ENCODE results near the gene CELSR1. TPM values are rescaled to one million over a fixed set of nuclear protein-coding genes. Genes with fewer than 3 reads are reported as not detected.
A peak's percentile ranks its signal among the peaks of the same experiment; 100 is the strongest.

Gene CELSR1
- total and polyA plus RNA-seq, 8 donors = 24.6 to 59.8 (median 33.3) TPM

DNA sequence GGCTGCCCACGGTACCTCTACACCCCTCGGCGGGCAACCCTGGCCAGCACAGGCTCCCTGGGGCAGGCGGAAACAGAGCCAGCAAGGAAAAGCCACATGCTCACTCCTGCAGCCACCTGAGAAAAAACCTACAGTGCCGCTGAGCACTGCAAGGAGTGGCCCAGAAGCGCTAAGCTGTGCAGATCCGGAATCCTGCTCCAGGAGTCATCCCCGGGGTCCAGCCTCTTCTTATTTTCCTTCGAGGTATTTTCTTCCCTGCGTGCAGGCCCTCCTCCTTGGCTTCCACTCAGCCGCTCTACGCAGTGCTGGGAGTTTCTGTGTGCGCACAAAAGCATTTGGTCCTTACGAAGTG is 120.9 kb downstream of the CELSR1 start:
- ATAC-seq = no peak
- TF ChIP-seq, protein P1, sequence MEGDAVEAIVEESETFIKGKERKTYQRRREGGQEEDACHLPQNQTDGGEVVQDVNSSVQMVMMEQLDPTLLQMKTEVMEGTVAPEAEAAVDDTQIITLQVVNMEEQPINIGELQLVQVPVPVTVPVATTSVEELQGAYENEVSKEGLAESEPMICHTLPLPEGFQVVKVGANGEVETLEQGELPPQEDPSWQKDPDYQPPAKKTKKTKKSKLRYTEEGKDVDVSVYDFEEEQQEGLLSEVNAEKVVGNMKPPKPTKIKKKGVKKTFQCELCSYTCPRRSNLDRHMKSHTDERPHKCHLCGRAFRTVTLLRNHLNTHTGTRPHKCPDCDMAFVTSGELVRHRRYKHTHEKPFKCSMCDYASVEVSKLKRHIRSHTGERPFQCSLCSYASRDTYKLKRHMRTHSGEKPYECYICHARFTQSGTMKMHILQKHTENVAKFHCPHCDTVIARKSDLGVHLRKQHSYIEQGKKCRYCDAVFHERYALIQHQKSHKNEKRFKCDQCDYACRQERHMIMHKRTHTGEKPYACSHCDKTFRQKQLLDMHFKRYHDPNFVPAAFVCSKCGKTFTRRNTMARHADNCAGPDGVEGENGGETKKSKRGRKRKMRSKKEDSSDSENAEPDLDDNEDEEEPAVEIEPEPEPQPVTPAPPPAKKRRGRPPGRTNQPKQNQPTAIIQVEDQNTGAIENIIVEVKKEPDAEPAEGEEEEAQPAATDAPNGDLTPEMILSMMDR (IDR thresholded peaks at IDR 0.05) = no peak
- Histone ChIP-seq H3K4me3 (no peak overlapping the region), H3K27ac (no peak overlapping the region), H3K27me3 (peaks cover 0 to 20% of the 10 kb centered on the region in 2 donors), H3K4me1 (no peaks in the 10 kb centered on the region), H3K36me3 (no peaks in the 10 kb centered on the region), H3K9me3 (no peaks in the 10 kb centered on the region)
- intact Hi-C loops (cut with DNase I) = no loop called here
- no peak for DNase-seq

DNA sequence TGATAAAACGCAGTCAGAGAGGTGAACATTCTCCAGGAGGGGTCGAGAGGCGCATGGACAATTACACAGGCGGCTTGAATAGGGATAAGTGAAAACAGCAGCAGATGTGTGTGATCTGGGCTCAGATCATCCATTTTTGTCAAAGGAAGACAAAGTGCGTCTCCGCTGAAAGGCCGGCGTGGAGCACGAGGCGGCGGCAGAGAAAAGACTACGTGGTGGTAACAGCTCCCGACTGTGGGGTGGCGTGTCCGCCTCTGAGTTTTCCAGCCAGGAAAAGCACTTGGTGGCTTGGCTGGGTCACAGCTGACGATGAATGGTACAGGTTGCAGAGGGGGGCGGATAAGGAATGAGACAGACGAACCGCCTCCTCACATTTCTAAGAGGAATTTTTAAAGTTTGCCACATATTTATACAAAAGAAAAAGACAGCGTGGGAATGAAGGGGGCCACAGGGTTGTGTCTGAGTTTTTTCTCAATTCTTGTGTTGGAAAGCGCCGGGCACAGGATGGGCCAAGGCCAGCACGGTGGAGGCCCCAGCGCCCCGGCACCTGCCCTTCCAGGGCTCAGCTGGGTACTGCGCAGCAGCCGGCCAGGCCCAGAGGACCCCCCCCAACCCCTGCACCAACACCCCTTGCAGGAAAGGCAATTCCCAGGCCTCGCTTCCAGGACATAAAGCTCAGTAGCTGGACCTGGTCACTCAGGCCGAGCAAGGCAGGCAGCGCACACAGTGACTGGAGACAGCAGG is 121.5 kb downstream of the CELSR1 start:
- H3K4me1 ChIP-seq = no peaks in the 10 kb centered on the region
- H3K27ac ChIP-seq = no peak overlapping the region
- ATAC-seq (peak; percentile 22), DNase-seq (peak in 2 of 4 donors; percentile 49 to 72)
- no peaks in the 10 kb centered on the region for H3K9me3 ChIP-seq
- TF ChIP-seq, protein P1 (IDR thresholded peaks at IDR 0.05) = no peak
- intact Hi-C loops (cut with DNase I) = no loop called here
- H3K27me3 ChIP-seq = peaks cover 0 to 20% of the 10 kb centered on the region in 2 donors
- H3K4me3 ChIP-seq = no peak overlapping the region
- H3K36me3 ChIP-seq = no peaks in the 10 kb centered on the region

DNA sequence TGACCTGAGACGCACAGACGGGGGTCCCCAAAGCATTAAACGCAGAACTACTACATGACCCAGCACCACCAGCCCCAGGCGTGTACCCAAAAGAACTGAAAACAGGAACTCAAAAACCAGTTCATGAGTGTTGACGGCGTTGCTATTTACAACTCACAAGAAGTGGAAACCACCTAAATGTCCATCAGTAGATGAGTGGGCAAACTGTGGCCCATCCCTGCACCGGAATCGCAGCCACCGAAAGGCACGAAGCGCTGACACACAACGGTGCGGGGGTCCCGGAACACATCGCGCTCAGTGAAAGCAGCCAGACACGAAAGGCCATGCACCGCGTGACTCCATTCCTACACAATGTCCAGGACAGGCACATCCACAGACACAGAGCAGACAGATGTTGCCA is 122.7 kb downstream of the CELSR1 start:
- no peaks in the 10 kb centered on the region for H3K9me3 ChIP-seq
- TF ChIP-seq, protein P1 (IDR thresholded peaks at IDR 0.05) = no peak

DNA sequence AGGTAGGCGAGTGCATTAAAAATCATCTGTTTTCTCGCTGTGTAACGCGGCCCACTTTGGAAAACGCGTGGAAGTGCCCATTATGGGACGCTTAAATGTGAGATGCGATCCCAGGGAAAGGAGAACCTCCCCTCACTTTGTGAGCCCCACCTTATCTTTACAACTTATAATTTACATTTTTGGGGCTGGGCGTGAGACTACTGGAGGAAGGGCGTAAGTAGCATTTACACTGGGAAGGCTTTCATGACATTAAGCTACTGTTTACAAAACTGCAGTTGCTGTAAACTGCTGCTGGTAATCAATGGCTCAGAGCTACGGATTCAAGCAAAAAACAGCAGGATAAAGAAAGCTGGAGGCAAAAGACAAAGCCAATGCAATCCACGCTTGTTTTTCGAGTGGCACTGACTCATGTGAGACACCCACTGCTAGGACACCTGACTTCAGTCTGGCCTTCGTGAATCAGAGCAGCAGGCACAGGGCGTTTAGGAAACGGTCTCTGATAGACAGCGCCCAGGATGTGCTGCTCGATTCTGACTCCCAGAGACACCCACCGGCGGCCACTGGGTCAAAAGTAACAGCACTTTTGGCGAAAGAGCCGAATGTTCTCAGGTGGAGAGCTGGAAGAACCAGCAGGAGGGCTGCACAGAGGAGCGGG is 123.6 kb downstream of the CELSR1 start:
- intact Hi-C loops (cut with DNase I) = no loop called here
- H3K27me3 ChIP-seq = peaks cover 0 to 20% of the 10 kb centered on the region in 2 donors
- H3K9me3 ChIP-seq = no peaks in the 10 kb centered on the region
- TF ChIP-seq, protein P1 (IDR thresholded peaks at IDR 0.05) = no peak
- no peak overlapping the region for H3K4me3 ChIP-seq
- peaks cover 0 to 6% of the 10 kb centered on the region in 2 donors for H3K36me3 ChIP-seq
- H3K4me1 ChIP-seq = no peaks in the 10 kb centered on the region
- H3K27ac ChIP-seq = no peak overlapping the region
- no peak for ATAC-seq
- no peak for DNase-seq

More for the DNA sequence above, 122.7 kb downstream of the CELSR1 start:
- ATAC-seq (no peak), DNase-seq (no peak)
- no peaks in the 10 kb centered on the region for H3K4me1 ChIP-seq
- no peak overlapping the region for H3K27ac ChIP-seq
- no peak overlapping the region for H3K4me3 ChIP-seq
- H3K36me3 ChIP-seq = peaks cover 0 to 6% of the 10 kb centered on the region in 2 donors
- H3K27me3 ChIP-seq = peaks cover 0 to 20% of the 10 kb centered on the region in 2 donors
- intact Hi-C loops (cut with DNase I) = no loop called here

DNA sequence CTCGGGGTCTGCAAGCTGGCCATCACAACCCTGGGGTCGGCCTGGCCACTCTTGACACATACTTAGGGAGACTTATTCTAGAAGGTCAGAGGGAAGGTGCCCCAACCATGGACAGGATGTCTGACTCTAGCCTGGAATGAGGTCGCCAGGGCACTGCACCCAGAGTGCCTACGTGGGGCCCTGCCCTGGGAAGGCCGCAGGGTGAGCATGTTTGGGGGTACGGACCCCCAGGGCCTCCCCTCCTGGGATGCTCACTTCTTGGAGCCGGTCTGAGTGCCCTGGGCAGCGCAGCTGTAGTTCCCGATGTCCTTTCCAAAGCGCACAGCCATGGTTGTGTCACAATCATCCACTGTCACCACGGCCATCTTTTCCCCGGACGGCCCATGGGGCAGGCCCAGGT is 126.1 kb downstream of the CELSR1 start:
- DNase-seq (no peak), ATAC-seq (no peak)
- H3K27me3 ChIP-seq = peaks cover 0 to 6% of the 10 kb centered on the region in 2 donors
- H3K27ac ChIP-seq = no peak overlapping the region
- intact Hi-C loops (cut with DNase I) = no loop called here
- H3K9me3 ChIP-seq = no peaks in the 10 kb centered on the region
- no peaks in the 10 kb centered on the region for H3K4me1 ChIP-seq
- no peak overlapping the region for H3K4me3 ChIP-seq
- TF ChIP-seq, protein P1 (IDR thresholded peaks at IDR 0.05) = no peak
- H3K36me3 ChIP-seq = peaks cover 0 to 6% of the 10 kb centered on the region in 2 donors

Measured in left lung (tissue), 10 donors.